Duodenal mucosa (tissue), 2 donors: ENCODE data around the gene NLRC4.

ENCODE experiments used
- H3K27ac ChIP-seq: one replicate; pipeline ENCODE4 v1.7.0; 2013; ENCODE audit warnings: low read depth, low read length
- H3K27me3 ChIP-seq, 2 donors: one replicate each; pipeline ENCODE4 v1.7.0; 2013; ENCODE audit warnings: low read length in 2 of 2, control low read depth in 1 of 2; ENCODE audit not compliant: insufficient read depth in 2 of 2, control insufficient read depth in 1 of 2
- H3K36me3 ChIP-seq, 2 donors: one replicate each; pipeline ENCODE4 v1.7.0; 2013; ENCODE audit warnings: low read length in 2 of 2, control low read depth in 1 of 2; ENCODE audit not compliant: insufficient read depth in 2 of 2, control insufficient read depth in 1 of 2
- H3K4me1 ChIP-seq, 2 donors: one replicate each; pipeline ENCODE4 v1.7.0; 2013; ENCODE audit warnings: low read length in 2 of 2, control low read depth in 1 of 2; ENCODE audit not compliant: insufficient read depth in 2 of 2, control insufficient read depth in 1 of 2
- H3K4me3 ChIP-seq, 2 donors: one replicate each; pipeline ENCODE4 v1.7.0; 2013; ENCODE audit warnings: low read length in 2 of 2, low read depth in 1 of 2
- H3K9ac ChIP-seq, 2 donors: one replicate each; pipeline ENCODE4 v1.7.0; 2013; ENCODE audit warnings: low read length in 2 of 2, low read depth in 1 of 2
- H3K9me3 ChIP-seq, 2 donors: one replicate each; pipeline ENCODE4 v1.7.0; 2013; ENCODE audit warnings: low read length in 2 of 2, control low read depth in 1 of 2; ENCODE audit not compliant: control insufficient read depth in 1 of 2

The NLRC4 gene

GRCh38 chr2:32249731-32250236 is 14.9 kb downstream of the NLRC4 start:
- no peaks in the 10 kb centered on the region for H3K4me1 ChIP-seq
- no peaks in the 10 kb centered on the region for H3K27me3 ChIP-seq
- no peak overlapping the region for H3K9ac ChIP-seq
- no peak overlapping the region for H3K4me3 ChIP-seq
- H3K27ac ChIP-seq: no peak overlapping the region
- H3K36me3 ChIP-seq: no peaks in the 10 kb centered on the region
- H3K9me3 ChIP-seq: no peaks in the 10 kb centered on the region

- no peak overlapping the region for H3K4me3 ChIP-seq
- no peaks in the 10 kb centered on the region for H3K4me1 ChIP-seq
- no peaks in the 10 kb centered on the region for H3K27me3 ChIP-seq
- H3K9ac ChIP-seq: no peak overlapping the region
- H3K9me3 ChIP-seq: no peaks in the 10 kb centered on the region
- H3K27ac ChIP-seq: no peak overlapping the region
- H3K36me3 ChIP-seq: no peaks in the 10 kb centered on the region
Measured at GRCh38 chr2:32248299-32248698, 16.4 kb downstream of the NLRC4 start.

DNA sequence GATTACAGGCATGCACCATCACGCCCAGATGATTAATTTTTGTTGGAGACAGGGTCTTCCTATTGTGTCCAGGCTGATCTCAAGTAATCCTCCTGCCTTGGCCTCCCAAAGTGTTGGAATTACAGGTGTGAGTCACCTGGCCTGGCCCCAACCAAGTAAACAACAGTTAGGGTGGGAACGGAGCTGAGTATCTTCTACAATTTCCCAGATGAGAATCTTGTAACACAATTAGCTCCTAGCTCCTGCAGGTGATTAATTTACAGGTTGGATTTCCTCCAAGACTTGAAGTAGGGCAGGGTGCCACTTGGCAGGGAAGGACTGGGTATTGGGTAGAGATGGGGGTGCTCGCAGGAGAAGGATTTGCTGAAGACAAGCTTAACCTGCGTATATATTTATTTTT is 17.8 kb downstream of the NLRC4 start:
- no peak overlapping the region for H3K27ac ChIP-seq
- no peaks in the 10 kb centered on the region for H3K27me3 ChIP-seq
- no peak overlapping the region for H3K9ac ChIP-seq
- H3K9me3 ChIP-seq: no peaks in the 10 kb centered on the region
- H3K4me1 ChIP-seq: no peaks in the 10 kb centered on the region
- H3K36me3 ChIP-seq: no peaks in the 10 kb centered on the region
- H3K4me3 ChIP-seq: no peak overlapping the region

- H3K27me3 ChIP-seq: no peaks in the 10 kb centered on the region
- no peaks in the 10 kb centered on the region for H3K36me3 ChIP-seq
- H3K4me3 ChIP-seq: no peak overlapping the region
- no peak overlapping the region for H3K9ac ChIP-seq
- H3K4me1 ChIP-seq: no peaks in the 10 kb centered on the region
- H3K9me3 ChIP-seq: no peaks in the 10 kb centered on the region
- no peak overlapping the region for H3K27ac ChIP-seq
Measured at GRCh38 chr2:32242331-32242730, 22.4 kb downstream of the NLRC4 start.

DNA sequence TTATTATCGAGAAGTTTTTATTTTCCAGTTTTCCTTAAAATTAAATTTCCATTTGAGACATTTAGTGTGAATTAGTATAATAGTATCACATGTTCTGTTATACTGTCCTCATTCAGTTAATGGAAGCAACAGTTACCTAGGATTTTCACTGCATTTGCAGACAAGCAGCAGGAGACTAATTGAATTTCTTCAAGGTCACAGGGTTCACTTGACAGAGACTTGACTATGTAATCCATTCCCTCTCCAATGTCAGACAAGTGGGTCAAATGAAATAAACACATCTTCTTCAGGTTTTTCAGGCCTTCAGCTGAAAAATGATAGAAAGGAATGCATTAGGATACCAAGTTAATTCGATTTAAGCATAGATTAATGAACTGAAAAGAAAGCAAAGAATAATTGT is 26.7 kb downstream of the NLRC4 start:
- H3K27ac ChIP-seq: no peak overlapping the region
- no peaks in the 10 kb centered on the region for H3K9me3 ChIP-seq
- no peaks in the 10 kb centered on the region for H3K36me3 ChIP-seq
- no peaks in the 10 kb centered on the region for H3K27me3 ChIP-seq
- H3K4me3 ChIP-seq: no peak overlapping the region
- H3K9ac ChIP-seq: no peak overlapping the region
- H3K4me1 ChIP-seq: no peaks in the 10 kb centered on the region

DNA sequence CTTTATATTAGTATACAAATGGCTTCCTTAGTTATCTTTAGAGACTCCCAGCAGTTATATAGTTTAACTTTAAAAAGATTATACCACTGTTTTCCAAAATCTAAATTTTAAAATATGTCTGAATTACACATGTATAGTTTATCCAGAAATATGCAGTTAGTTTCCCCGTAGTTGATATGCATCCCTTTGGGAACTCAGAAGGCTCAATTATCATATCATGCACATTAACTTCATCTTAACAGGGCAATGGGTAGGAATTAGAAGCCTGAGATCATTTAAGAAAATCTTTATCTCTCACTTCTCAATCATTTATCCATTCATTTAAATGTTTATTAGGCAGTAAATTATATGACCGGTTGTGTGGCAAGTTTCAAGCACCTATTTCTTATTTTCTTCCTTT is 27.2 kb downstream of the NLRC4 start:
- H3K27ac ChIP-seq: no peak overlapping the region

DNA sequence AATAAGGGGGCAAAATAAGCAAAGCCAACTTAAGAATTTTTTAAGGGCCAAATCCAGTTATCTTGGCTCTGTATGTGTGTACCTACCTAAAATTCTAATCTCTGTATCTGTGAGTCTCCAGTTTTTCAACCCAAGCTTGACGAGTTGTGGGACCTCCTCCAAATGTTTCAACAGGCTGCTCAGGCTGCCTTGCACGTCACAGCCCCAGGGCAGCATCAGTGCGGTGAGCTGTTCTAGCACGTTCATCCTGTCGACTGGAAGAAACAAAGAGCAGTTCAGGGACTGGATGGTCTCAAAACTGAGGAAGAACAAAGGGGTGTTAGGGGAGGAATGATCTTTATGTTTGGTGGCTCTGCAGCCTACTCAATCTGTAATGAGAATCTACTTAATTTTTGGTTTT is 29.4 kb downstream of the NLRC4 start:
- H3K36me3 ChIP-seq: no peaks in the 10 kb centered on the region
- no peaks in the 10 kb centered on the region for H3K27me3 ChIP-seq
- H3K4me1 ChIP-seq: no peaks in the 10 kb centered on the region
- H3K4me3 ChIP-seq: no peak overlapping the region
- H3K9ac ChIP-seq: no peak overlapping the region
- H3K9me3 ChIP-seq: no peaks in the 10 kb centered on the region
- no peak overlapping the region for H3K27ac ChIP-seq

More for the DNA sequence above, 27.2 kb downstream of the NLRC4 start:
- Histone ChIP-seq H3K4me3 (no peak overlapping the region), H3K9ac (no peak overlapping the region), H3K4me1 (no peaks in the 10 kb centered on the region), H3K36me3 (no peaks in the 10 kb centered on the region), H3K9me3 (no peaks in the 10 kb centered on the region), H3K27me3 (no peaks in the 10 kb centered on the region)

DNA sequence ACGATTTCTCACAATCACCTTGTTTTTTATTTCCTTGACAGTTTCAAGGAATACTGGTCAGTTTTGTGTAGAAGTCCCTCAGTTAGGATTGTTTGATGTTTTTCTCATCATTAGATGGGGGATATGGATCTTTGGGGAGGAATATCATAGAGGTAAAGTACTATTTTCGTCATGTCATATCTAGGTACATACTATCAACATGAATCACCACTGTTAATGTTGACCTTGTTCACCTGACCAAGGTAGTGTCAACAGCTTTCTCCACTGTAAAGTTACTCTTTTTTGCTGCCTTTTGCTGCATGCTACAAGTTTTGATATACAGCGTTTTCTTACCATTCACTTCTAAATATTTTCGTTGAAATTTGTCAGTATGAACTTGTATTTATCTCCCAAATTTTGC is 32.7 kb downstream of the NLRC4 start:
- H3K4me1 ChIP-seq: no peaks in the 10 kb centered on the region
- no peaks in the 10 kb centered on the region for H3K27me3 ChIP-seq
- H3K9me3 ChIP-seq: no peaks in the 10 kb centered on the region
- no peak overlapping the region for H3K27ac ChIP-seq
- H3K4me3 ChIP-seq: no peak overlapping the region
- H3K36me3 ChIP-seq: no peaks in the 10 kb centered on the region
- no peak overlapping the region for H3K9ac ChIP-seq

DNA sequence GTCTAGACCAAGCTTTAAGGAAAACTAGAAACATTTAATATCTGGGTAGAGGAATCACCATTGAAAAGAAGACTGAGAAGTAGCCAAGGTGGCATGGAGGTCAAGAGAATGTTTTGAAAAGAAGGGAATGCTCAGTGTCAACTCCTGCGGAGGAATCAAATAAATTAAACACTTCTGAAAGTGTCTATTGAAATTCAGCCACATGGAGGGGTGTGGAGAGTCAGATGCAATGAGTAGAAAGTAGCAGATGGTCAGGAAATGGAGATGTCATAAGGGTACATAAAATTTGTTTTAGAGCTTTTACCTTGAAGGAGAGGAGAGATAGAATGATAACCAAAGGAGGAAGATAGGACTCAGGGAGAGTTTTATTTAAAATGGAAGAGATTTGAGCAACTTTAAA is 35.1 kb downstream of the NLRC4 start:
- H3K36me3 ChIP-seq: no peaks in the 10 kb centered on the region
- no peaks in the 10 kb centered on the region for H3K27me3 ChIP-seq
- no peak overlapping the region for H3K9ac ChIP-seq
- no peaks in the 10 kb centered on the region for H3K4me1 ChIP-seq
- H3K9me3 ChIP-seq: no peaks in the 10 kb centered on the region
- no peak overlapping the region for H3K27ac ChIP-seq
- H3K4me3 ChIP-seq: no peak overlapping the region

DNA sequence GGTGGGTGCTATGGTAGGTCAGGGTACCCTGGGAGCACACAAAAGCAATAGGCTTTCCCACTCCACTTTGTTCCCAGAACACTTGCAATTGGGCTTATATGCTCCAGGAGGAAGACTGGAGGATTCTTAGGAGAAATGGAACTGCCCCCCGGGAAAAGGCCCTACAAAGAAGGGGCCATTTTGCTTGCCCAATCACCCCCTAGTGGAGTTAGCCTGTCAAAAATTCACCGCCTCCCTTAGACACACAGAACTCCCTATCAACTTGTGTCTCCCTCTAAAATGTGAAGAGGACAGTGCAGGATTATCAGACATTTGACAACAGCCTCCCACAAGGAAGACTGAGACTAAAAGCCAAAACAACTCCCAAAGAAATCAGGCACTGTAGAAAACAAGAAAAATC is 36.5 kb downstream of the NLRC4 start:
- no peak overlapping the region for H3K9ac ChIP-seq
- H3K4me3 ChIP-seq: no peak overlapping the region
- no peak overlapping the region for H3K27ac ChIP-seq
- no peaks in the 10 kb centered on the region for H3K27me3 ChIP-seq
- H3K36me3 ChIP-seq: peaks cover 0 to 1% of the 10 kb centered on the region in 2 donors
- no peaks in the 10 kb centered on the region for H3K9me3 ChIP-seq
- H3K4me1 ChIP-seq: no peaks in the 10 kb centered on the region

GRCh38 chr2:32227492-32227891 is 37.2 kb downstream of the NLRC4 start:
- no peaks in the 10 kb centered on the region for H3K9me3 ChIP-seq
- H3K4me3 ChIP-seq: no peak overlapping the region
- H3K4me1 ChIP-seq: no peaks in the 10 kb centered on the region
- peaks cover 4 to 8% of the 10 kb centered on the region in 2 donors for H3K36me3 ChIP-seq
- H3K27me3 ChIP-seq: no peaks in the 10 kb centered on the region
- H3K27ac ChIP-seq: no peak overlapping the region
- no peak overlapping the region for H3K9ac ChIP-seq
